Measurements from ENCODE around the gene MBOAT1.
"Not testable (repeated sequence)": the region's sequence is repeated elsewhere in the genome, so short reads cannot be mapped to it uniquely, and the experiment has no call there.

MBOAT1 gene

GRCh38 chr6:20244807-20245681, 32.8 kb upstream of the MBOAT1 start:
- not testable (repeated sequence) for H3K4me3 ChIP-seq (ENCODE audit: low read depth in 1 of 2, low read length in 2 of 2); H3K27ac ChIP-seq (ENCODE audit: low read length); H3K36me3 ChIP-seq (ENCODE audit: control insufficient read depth in 1 of 2, insufficient read depth in 2 of 2, low read length in 2 of 2); H3K4me1 ChIP-seq (ENCODE audit: control insufficient read depth in 1 of 2, insufficient read depth in 2 of 2, low read length in 2 of 2); H3K27me3 ChIP-seq (ENCODE audit: low read depth, low read length); H3K9me3 ChIP-seq (ENCODE audit: control insufficient read depth in 1 of 2, low read length in 2 of 2)

- Histone ChIP-seq H3K9me3 (ENCODE audit: control insufficient read depth in 1 of 2, low read length in 2 of 2) (no peaks in the 10 kb centered on the region), H3K27me3 (ENCODE audit: low read depth, low read length) (no peaks in the 10 kb centered on the region), H3K36me3 (ENCODE audit: control insufficient read depth in 1 of 2, insufficient read depth in 2 of 2, low read length in 2 of 2) (no peaks in the 10 kb centered on the region), H3K27ac (ENCODE audit: low read length) (no peak overlapping the region), H3K4me3 (ENCODE audit: low read depth in 1 of 2, low read length in 2 of 2) (no peak overlapping the region), H3K4me1 (ENCODE audit: control insufficient read depth in 1 of 2, insufficient read depth in 2 of 2, low read length in 2 of 2) (peaks cover 0 to 5% of the 10 kb centered on the region in 2 donors)
These were observed 31.0 kb upstream of the MBOAT1 start for GRCh38 chr6:20243288-20243687.

GRCh38 chr6:20242397-20242796, 30.1 kb upstream of the MBOAT1 start:
- Histone ChIP-seq H3K27me3 (ENCODE audit: low read depth, low read length) (no peaks in the 10 kb centered on the region), H3K4me1 (ENCODE audit: control insufficient read depth in 1 of 2, insufficient read depth in 2 of 2, low read length in 2 of 2) (peaks cover 0 to 5% of the 10 kb centered on the region in 2 donors), H3K36me3 (ENCODE audit: control insufficient read depth in 1 of 2, insufficient read depth in 2 of 2, low read length in 2 of 2) (no peaks in the 10 kb centered on the region), H3K9me3 (ENCODE audit: control insufficient read depth in 1 of 2, low read length in 2 of 2) (no peaks in the 10 kb centered on the region), H3K27ac (ENCODE audit: low read length) (no peak overlapping the region), H3K4me3 (ENCODE audit: low read depth in 1 of 2, low read length in 2 of 2) (no peak overlapping the region)

GRCh38 chr6:20241102-20241501, 28.8 kb upstream of the MBOAT1 start:
- no peaks in the 10 kb centered on the region for H3K27me3 ChIP-seq (ENCODE audit: low read depth, low read length)
- no peaks in the 10 kb centered on the region for H3K9me3 ChIP-seq (ENCODE audit: control insufficient read depth in 1 of 2, low read length in 2 of 2)
- no peak overlapping the region for H3K27ac ChIP-seq (ENCODE audit: low read length)
- no peaks in the 10 kb centered on the region for H3K36me3 ChIP-seq (ENCODE audit: control insufficient read depth in 1 of 2, insufficient read depth in 2 of 2, low read length in 2 of 2)
- no peak overlapping the region for H3K4me3 ChIP-seq (ENCODE audit: low read depth in 1 of 2, low read length in 2 of 2)
- H3K4me1 ChIP-seq (ENCODE audit: control insufficient read depth in 1 of 2, insufficient read depth in 2 of 2, low read length in 2 of 2), result peaks cover 0 to 5% of the 10 kb centered on the region in 2 donors

GRCh38 chr6:20238688-20239587, 26.7 kb upstream of the MBOAT1 start:
- Histone ChIP-seq H3K27me3 (ENCODE audit: low read depth, low read length) (no peaks in the 10 kb centered on the region), H3K4me3 (ENCODE audit: low read depth in 1 of 2, low read length in 2 of 2) (no peak overlapping the region), H3K4me1 (ENCODE audit: control insufficient read depth in 1 of 2, insufficient read depth in 2 of 2, low read length in 2 of 2) (no peaks in the 10 kb centered on the region), H3K9me3 (ENCODE audit: control insufficient read depth in 1 of 2, low read length in 2 of 2) (no peaks in the 10 kb centered on the region), H3K27ac (ENCODE audit: low read length) (no peak overlapping the region), H3K36me3 (ENCODE audit: control insufficient read depth in 1 of 2, insufficient read depth in 2 of 2, low read length in 2 of 2) (no peaks in the 10 kb centered on the region)

- Histone ChIP-seq H3K4me3 (ENCODE audit: low read depth in 1 of 2, low read length in 2 of 2) (no peak overlapping the region), H3K4me1 (ENCODE audit: control insufficient read depth in 1 of 2, insufficient read depth in 2 of 2, low read length in 2 of 2) (no peaks in the 10 kb centered on the region), H3K9me3 (ENCODE audit: control insufficient read depth in 1 of 2, low read length in 2 of 2) (no peaks in the 10 kb centered on the region), H3K27me3 (ENCODE audit: low read depth, low read length) (no peaks in the 10 kb centered on the region), H3K27ac (ENCODE audit: low read length) (no peak overlapping the region), H3K36me3 (ENCODE audit: control insufficient read depth in 1 of 2, insufficient read depth in 2 of 2, low read length in 2 of 2) (no peaks in the 10 kb centered on the region)
These were observed 25.6 kb upstream of the MBOAT1 start for GRCh38 chr6:20237677-20238460.

GRCh38 chr6:20236909-20237600, 24.8 kb upstream of the MBOAT1 start:
- Histone ChIP-seq H3K27me3 (ENCODE audit: low read depth, low read length) (no peaks in the 10 kb centered on the region), H3K36me3 (ENCODE audit: control insufficient read depth in 1 of 2, insufficient read depth in 2 of 2, low read length in 2 of 2) (no peaks in the 10 kb centered on the region), H3K27ac (ENCODE audit: low read length) (no peak overlapping the region), H3K9me3 (ENCODE audit: control insufficient read depth in 1 of 2, low read length in 2 of 2) (no peaks in the 10 kb centered on the region), H3K4me1 (ENCODE audit: control insufficient read depth in 1 of 2, insufficient read depth in 2 of 2, low read length in 2 of 2) (no peaks in the 10 kb centered on the region), H3K4me3 (ENCODE audit: low read depth in 1 of 2, low read length in 2 of 2) (no peak overlapping the region)

- Histone ChIP-seq H3K27me3 (ENCODE audit: low read depth, low read length) (no peaks in the 10 kb centered on the region), H3K27ac (ENCODE audit: low read length) (no peak overlapping the region), H3K4me1 (ENCODE audit: control insufficient read depth in 1 of 2, insufficient read depth in 2 of 2, low read length in 2 of 2) (no peaks in the 10 kb centered on the region)
These were observed 24.1 kb upstream of the MBOAT1 start for GRCh38 chr6:20236344-20236743.

GRCh38 chr6:20235041-20235440, 22.8 kb upstream of the MBOAT1 start:
- H3K27ac ChIP-seq (ENCODE audit: low read length), result no peak overlapping the region
- no peaks in the 10 kb centered on the region for H3K27me3 ChIP-seq (ENCODE audit: low read depth, low read length)
- no peaks in the 10 kb centered on the region for H3K9me3 ChIP-seq (ENCODE audit: control insufficient read depth in 1 of 2, low read length in 2 of 2)
- no peaks in the 10 kb centered on the region for H3K4me1 ChIP-seq (ENCODE audit: control insufficient read depth in 1 of 2, insufficient read depth in 2 of 2, low read length in 2 of 2)
- no peaks in the 10 kb centered on the region for H3K36me3 ChIP-seq (ENCODE audit: control insufficient read depth in 1 of 2, insufficient read depth in 2 of 2, low read length in 2 of 2)
- no peak overlapping the region for H3K4me3 ChIP-seq (ENCODE audit: low read depth in 1 of 2, low read length in 2 of 2)

More at GRCh38 chr6:20236344-20236743, 24.1 kb upstream of the MBOAT1 start:
- Histone ChIP-seq H3K36me3 (ENCODE audit: control insufficient read depth in 1 of 2, insufficient read depth in 2 of 2, low read length in 2 of 2) (no peaks in the 10 kb centered on the region), H3K4me3 (ENCODE audit: low read depth in 1 of 2, low read length in 2 of 2) (no peak overlapping the region), H3K9me3 (ENCODE audit: control insufficient read depth in 1 of 2, low read length in 2 of 2) (no peaks in the 10 kb centered on the region)

GRCh38 chr6:20234136-20234535, 21.9 kb upstream of the MBOAT1 start:
- H3K4me3 ChIP-seq (ENCODE audit: low read depth in 1 of 2, low read length in 2 of 2), result no peak overlapping the region
- no peak overlapping the region for H3K27ac ChIP-seq (ENCODE audit: low read length)
- H3K27me3 ChIP-seq (ENCODE audit: low read depth, low read length), result no peaks in the 10 kb centered on the region
- H3K9me3 ChIP-seq (ENCODE audit: control insufficient read depth in 1 of 2, low read length in 2 of 2), result no peaks in the 10 kb centered on the region
- H3K36me3 ChIP-seq (ENCODE audit: control insufficient read depth in 1 of 2, insufficient read depth in 2 of 2, low read length in 2 of 2), result no peaks in the 10 kb centered on the region
- H3K4me1 ChIP-seq (ENCODE audit: control insufficient read depth in 1 of 2, insufficient read depth in 2 of 2, low read length in 2 of 2), result no peaks in the 10 kb centered on the region

All from muscle layer of duodenum (tissue), 2 donors.